NCI-H1048 (cell line): ENCODE results near the gene ZFPM1.
"Not testable (repeated sequence)": the region's sequence is repeated elsewhere in the genome, so short reads cannot be mapped to it uniquely, and the experiment has no call there.

Experiments
- DNase-seq: peaks from one replicate; lab custom pipeline; 2025; lab: John Stamatoyannopoulos, UW

The ZFPM1 gene

DNA sequence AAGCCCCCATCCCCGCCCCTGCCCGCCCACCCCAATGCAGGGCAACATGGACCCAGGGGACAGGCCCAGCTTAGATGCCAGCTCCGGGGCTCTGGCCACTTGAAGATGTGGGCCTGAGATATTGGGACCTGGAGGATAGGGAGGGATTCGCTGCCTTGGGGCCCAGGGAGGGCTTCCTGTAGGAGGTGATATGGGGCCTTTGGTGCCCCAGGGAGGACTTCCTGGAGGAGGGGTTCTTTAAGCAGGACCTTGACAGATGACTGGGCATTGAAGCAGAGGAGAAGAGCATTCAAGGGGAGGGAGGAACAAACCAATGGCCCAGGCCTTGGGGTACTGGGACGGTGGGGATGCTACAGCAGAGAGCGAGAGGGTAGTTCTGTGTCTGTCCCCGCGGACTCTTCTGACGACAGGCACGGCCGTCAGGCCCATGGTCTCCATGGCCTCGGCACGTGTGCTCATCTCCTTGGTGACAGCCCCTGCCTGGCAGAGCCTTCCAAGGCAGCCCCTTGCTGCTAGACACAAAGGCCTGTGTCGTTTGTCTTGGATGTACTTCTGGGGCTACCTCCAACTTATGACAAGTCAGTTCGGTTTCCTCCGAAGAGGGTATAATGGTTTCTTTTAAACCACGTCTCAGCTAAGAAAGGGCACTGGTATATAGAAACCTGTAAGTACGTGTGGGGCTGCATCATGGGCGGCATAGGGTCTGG, 61.6 kb downstream of the ZFPM1 start:
- DNase-seq, result no peak

GRCh38 chr16:88515371-88515770, 62.3 kb downstream of the ZFPM1 start:
- DNase-seq, result no peak

- DNase-seq, result no peak
Measured at GRCh38 chr16:88515925-88516594, 63.0 kb downstream of the ZFPM1 start.

DNA sequence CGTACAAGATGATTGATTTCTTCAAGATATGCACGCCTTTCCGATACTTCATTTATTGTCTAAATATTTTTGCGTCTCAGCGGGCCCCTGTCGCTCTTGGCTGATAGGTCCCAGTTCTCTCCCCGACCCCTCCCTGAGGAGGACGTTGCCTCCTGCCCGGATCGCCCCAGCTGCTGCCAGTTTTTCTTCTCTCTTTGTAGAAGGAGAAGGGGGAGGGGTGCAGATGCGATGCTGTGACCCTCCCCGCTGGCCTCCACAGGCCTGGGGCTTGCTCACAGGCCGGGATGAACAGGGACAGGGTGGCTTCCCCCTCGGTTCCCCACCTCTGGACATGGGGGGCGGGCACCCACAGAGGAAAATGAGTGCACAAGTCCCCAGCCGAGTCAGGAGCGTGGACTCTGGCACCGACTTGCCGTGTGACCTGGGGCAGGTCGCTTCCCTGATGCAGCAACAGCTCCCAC, 63.6 kb downstream of the ZFPM1 start:
- DNase-seq, result no peak

- DNase-seq, result not testable (repeated sequence)
Measured at GRCh38 chr16:88517208-88517774, 64.2 kb downstream of the ZFPM1 start.

- DNase-seq, result not testable (repeated sequence)
Measured at GRCh38 chr16:88518411-88519111, 65.5 kb downstream of the ZFPM1 start.

GRCh38 chr16:88519240-88519639, 66.2 kb downstream of the ZFPM1 start:
- DNase-seq, result no peak

- no peak for DNase-seq
Measured at GRCh38 chr16:88519938-88520653, 67.0 kb downstream of the ZFPM1 start.

DNA sequence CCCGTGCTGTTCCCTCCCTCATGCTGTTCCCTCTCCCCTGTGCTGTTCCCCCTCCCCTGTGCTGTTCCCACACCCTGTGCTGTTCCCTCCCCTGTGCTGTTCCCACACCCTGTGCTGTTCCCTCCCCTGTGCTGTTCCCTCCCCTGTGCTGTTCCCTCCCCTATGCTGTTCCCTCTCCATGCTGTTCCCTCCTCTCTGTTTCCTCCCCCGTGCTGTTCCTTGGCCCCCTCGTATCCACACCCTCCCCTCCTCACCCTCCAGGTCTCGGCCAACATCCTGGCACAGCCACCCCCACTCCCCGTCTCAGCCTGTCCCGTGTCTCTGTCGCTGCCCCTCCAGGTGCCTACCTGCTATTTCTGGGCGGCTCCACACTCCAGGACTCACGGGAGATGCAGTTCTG, 68.6 kb downstream of the ZFPM1 start:
- no peak for DNase-seq

DNA sequence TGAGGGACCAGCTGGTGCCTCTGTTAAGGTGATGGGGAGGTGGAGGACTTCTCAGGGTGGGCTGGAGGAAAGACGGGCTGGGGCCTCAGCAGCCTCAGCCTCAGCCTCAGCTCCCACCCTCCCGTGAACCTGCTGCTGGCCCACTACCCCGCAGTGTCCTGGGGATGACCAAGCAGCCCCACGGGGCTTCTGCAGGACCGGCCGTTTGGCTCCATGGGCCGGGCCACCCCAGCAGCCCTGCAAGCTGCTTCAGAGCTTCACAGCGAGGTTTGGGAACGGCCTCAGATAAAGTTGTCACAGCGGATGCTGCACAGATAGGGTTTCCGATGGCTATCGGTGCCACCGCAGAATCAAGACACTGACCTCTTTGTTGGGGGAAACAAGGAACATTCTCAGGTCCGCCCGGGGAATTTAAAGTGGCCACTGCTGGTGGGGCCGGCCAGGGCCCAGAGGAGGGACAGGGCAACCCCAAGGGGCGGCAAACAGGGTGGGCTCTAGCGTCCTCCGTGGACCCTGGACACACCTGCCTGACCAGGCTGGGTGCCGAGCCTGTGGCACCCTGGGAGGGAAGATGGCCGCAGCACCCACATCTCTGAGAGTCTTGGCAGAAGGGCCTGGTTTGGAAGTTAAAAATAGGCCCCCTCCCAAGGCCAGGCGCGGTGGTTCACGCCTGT, 69.3 kb downstream of the ZFPM1 start:
- no peak for DNase-seq

DNA sequence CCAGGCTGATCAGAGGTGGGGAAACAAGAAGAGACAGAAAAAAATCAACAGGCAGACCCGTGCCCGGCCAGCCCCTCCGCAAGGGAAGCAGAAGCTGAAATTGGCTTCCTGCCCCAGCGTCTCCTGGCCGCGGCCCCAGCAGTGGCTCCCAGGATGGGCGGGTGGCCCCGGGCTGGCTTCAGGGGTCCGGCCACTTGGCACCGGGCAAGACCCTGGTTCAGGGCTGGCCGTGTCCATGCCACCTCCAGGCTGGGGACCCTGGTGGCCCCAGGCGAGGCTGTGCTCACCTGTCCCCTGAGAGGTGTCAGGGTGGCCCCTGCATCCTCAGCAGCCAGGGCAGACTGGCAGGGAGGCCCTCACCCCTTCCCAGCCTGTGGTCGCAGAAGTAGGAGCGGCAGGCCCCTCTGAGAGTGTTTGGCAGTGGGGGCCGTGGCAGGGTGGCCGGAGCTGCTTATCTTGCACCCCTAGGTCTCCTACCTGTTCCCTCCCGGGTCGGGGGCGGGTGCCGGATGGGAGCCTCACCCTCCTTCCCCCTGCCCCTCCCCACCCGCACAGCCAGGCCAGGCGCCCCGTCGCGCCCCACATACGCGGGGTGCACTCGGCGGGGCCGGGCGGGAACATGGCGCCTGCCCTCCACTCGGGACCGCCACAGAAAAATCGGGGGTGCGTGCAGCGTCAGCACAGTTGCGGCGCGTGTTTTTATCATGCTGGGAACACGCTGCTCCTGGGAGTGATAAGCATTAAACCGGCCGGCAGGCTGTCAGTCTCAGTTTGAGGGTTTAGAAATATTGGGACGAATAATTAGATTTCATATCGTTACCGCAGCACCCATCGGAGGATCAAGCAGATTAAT, 70.5 kb downstream of the ZFPM1 start:
- no peak for DNase-seq

DNA sequence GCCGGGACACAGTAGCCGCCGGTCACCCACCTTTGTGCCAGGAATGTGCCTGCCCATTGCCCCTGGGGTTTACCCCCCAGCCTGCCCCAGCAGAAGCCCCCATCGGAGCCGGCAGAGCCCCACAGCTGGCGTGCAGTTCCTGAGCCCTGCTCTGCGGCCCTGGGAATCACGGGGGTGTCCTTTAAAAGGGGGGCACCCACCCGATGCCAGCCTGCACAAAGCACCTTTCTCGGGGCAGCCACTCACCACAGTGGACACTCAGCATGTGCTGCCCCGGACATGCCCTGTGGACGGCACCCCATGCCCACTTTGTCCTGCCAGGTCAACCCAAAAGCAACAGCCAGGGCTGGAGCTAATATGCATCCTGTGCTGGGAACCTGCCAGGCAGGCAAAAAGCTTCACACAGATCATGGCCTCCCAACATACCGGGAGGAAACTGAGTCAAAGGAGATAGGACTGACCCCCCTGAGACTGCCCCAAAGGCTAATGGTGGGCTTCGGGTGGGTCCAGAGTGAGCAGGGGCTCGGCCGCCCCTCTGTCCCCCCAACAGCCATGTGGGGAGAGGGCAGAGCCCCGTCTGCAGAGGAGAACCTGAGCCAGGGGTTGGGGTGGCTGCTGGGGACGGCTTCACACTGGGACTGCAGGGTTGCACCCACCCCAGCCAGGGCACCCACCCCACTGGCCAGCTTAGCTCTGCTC, 71.3 kb downstream of the ZFPM1 start:
- no peak for DNase-seq

- DNase-seq, result no peak
Measured at GRCh38 chr16:88524973-88525662, 72.0 kb downstream of the ZFPM1 start.

DNA sequence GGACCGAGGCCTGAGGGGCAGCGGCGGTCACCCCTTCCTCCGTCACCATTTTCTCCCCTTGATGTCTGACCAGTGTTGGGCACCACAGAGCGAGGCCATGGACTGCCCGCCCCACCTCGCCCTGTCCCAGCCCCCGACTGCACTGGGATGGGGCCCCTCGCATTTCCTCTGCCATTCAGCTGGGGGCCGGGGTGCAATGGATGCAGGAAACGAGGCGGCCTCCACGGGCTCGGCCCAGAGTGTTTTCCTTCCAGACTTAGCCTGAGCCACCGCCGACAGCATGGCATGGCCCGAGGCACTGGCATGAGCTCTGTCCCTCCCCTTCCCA, 72.5 kb downstream of the ZFPM1 start:
- DNase-seq, result no peak

DNA sequence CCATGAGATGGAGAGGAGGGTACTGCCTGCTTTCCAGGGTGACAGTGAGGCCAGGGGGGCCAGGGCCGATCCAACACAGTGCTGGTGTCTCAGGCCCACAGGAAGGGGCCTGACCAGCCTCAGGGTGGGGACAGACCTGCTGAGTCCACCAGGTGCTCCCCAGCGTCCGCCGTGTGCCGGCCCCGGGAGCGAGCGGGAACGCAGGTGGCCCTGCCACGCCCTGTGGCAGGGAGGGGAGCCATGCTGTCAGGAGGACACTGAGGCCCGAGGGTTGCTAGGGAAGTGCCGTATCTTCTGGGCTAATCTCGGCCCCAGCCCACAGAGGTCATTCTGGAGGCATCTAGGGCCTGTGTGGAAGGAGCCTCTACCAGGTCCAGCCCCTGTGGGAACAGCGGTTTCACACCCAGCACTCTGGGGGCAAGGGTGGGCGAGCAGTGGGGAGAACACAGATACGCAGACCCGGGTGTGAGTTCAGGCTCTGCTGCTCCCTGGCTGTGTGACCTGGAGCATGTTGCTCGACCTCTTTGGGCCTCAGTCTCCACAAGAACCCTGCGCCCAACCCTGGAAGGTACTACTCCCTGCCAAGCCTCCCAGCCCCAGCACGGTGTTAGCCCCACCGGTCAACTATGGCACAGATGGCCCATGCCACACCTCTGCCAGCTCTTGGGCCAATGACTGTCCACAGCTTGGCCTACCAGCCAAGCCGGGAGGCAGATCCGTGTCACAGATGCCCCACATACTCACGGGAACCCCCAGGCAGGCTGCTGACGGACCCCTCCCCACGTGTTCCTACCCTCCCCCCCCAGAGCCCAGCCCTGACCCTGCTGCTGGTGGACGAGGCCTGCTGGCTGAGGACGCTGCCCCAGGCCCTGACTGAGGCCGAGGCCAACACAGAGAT, 73.2 kb downstream of the ZFPM1 start:
- no peak for DNase-seq

- DNase-seq, result no peak
Measured at GRCh38 chr16:88526906-88527185, 73.8 kb downstream of the ZFPM1 start.

GRCh38 chr16:88527186-88527936, 74.3 kb downstream of the ZFPM1 start:
- no peak for DNase-seq
